ENCODE results near the gene ALDH4A1.

The ALDH4A1 gene

GRCh38 chr1:18939398-18940302 lies 37.3 kb upstream of the ALDH4A1 start:
- DNase-seq: no peak

- no peak for DNase-seq
These were observed 36.3 kb upstream of the ALDH4A1 start for GRCh38 chr1:18938707-18939070.

DNA sequence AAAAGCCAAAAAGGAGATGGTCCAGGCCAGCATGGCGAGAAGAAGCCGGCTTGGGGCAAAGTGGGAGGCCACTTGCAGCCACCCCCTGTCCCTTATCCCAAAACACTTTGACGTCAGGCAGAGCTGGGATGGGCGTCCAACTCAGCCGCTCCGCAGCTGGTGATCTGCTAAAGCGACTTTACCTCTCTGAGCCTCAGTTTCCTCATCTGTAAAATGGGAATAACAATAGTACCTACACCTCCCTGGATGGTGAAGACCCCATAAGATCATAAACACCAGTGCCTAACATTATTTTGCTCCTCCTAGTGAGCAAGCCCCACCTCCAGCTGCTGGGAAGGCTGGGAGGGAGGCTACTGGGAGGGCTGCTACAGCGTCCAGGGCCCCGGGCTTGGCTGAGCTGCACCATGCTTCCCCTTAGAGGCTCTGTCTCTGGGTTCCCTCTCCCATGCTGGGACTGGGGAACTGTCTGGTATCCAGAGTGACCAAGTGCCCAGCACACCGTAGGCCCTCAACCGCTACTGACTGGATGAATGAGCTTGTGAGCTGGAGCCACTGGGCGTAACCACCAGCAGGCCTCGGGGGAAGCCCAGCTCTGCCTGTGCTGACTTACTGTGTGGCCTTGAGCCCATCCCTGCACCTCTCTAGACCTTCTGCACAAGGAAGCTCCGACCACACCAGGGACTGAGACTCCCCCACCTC lies 35.8 kb upstream of the ALDH4A1 start:
- no peak for DNase-seq

DNA sequence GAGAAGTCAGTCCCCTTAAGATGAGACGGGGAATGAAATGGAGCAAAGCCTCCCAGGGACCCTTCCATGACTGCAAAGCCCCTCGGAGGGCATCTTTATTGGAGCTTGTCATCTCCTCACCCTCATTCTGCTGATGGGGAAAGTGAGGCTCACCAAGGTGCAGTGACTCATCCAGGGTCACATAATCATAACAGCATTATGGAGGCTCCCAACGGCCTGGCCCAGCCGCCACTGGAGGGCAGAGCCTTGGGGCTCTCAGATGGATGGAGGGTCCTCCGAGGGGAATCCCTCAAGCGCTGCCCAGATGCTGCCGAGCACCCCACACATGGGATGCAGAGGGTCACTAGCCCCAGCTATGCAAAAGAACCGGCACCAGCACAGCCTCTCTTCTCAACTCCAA lies 35.2 kb upstream of the ALDH4A1 start:
- no peak for DNase-seq

- DNase-seq: no peak
These were observed 34.6 kb upstream of the ALDH4A1 start for GRCh38 chr1:18936814-18937481.

GRCh38 chr1:18936471-18936813 lies 34.1 kb upstream of the ALDH4A1 start:
- DNase-seq: no peak

GRCh38 chr1:18934205-18935000 lies 32.0 kb upstream of the ALDH4A1 start:
- DNase-seq: no peak

DNA sequence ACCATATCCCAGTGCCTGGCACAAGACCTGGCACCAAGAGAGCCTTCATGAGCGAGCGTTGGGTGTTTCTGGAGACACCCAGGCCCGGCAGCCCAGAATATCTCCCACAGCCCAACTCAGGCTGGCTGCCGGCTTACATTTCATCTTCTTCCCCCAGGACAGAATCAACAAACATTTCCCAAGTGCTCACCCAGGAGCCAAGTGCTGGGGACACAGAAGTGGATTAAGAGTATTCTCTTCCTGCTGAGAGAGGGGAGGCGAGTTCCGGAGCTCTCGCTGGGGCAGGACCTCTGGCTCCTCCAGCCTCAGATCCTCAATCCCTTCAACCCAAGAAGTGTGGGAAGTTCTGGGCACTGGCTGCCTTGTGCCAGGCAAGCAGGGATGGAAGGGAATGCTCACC lies 30.5 kb upstream of the ALDH4A1 start:
- no peak for DNase-seq

DNA sequence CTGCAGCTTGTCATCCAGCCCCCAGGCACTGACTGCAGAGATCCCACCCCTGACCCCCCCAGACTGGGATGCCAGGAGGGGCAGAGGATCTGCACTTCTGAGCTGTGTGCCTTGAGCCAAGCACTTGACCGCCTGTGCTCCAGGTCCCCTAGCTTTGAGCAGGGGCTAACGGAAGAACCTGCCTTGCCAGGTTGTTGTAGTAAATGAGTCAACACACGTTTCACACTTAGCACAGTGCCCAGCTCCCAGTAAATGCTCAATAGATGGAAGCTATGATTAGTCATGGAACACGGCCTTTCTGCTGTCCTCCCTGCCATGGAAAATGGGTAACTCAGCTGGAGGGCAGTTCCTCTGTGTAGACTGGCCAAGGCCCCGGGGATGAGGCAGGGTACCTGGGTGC lies 30.0 kb upstream of the ALDH4A1 start:
- DNase-seq: no peak

- DNase-seq: no peak
These were observed 29.4 kb upstream of the ALDH4A1 start for GRCh38 chr1:18931730-18932129.

GRCh38 chr1:18929686-18930085 lies 27.3 kb upstream of the ALDH4A1 start:
- no peak for DNase-seq

- no peak for DNase-seq
These were observed 26.6 kb upstream of the ALDH4A1 start for GRCh38 chr1:18928985-18929384.

GRCh38 chr1:18928406-18928805 lies 26.1 kb upstream of the ALDH4A1 start:
- no peak for DNase-seq

GRCh38 chr1:18927654-18928272 lies 25.4 kb upstream of the ALDH4A1 start:
- DNase-seq: peak; percentile 16

DNA sequence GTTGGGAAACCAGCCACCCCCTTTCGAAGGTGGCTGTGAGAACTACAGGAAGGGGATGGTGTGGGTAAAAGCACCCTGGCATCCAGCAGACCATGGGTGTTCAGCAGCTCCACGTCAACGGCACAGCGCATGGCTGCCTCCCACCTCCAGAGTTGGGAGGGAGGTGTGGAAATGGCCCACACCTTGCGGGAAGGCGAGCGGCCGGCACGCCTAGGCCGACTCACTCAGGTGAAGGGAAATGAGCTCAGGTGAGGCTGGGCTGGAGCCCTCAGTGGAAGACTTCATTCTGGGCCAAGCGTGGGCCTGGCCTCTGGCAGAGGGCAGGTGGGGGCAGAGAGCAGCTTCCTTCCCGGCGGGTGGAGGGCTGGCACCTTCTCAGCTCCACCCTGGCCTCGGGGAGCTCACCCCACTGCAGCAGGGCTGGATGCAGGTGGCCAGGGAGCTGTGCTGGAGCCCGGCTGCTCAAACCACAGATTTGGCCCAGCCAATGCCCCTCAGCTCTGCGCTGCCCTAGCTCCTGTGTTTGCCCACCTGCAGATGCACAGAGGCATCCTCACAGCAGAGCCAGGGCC lies 24.8 kb upstream of the ALDH4A1 start:
- DNase-seq: peak; percentile 41

GRCh38 chr1:18926315-18927081 lies 24.1 kb upstream of the ALDH4A1 start:
- peak; percentile 78 for DNase-seq

- no peak for DNase-seq
These were observed 22.9 kb upstream of the ALDH4A1 start for GRCh38 chr1:18925279-18925678.

GRCh38 chr1:18924221-18924691 lies 21.9 kb upstream of the ALDH4A1 start:
- DNase-seq: no peak

- DNase-seq: no peak
These were observed 21.4 kb upstream of the ALDH4A1 start for GRCh38 chr1:18923756-18924211.

- DNase-seq: no peak
These were observed 20.7 kb upstream of the ALDH4A1 start for GRCh38 chr1:18922848-18923755.

All from activated CD4-positive, alpha-beta T cell treated with anti-CD3 and anti-CD28 coated beads, Interleukin-2, amount 50 U/mL, for 1 hour (primary cell).